SK-N-SH (cell line): ENCODE data around the gene STK32A. TPM values are rescaled to one million over a fixed set of nuclear protein-coding genes. Genes with fewer than 3 reads are reported as not detected.

Experiments
- CTCF ChIA-PET: fragments of 300-600, 350-600 bp; formaldehyde crosslinking; extraction: SDS; loops from one replicate; lab custom pipeline; 2021; lab: Yijun Ruan, JAX
- POLR2A ChIA-PET: fragments of 350-600 bp; sonication (Branson Sonifier 250); formaldehyde crosslinking; extraction: SDS; loops from one replicate; lab custom pipeline; 2020; ENCODE audit warnings: antibody characterized with exemption, inconsistent platforms; lab: Yijun Ruan, JAX
- DNase-seq: peaks from one replicate; pipeline ENCODE4 v3.0.0; 2012
- H2AFZ ChIP-seq: fragments of 200-600 bp; sonication (generic); 2 replicates; pipeline ENCODE4 v1.8.1; 2016; ENCODE audit warnings: antibody characterized with exemption, mild to moderate bottlenecking, low read depth
- H3F3A ChIP-seq: fragments of 200-600 bp; sonication (generic); replicated peaks from 2 replicates; pipeline ENCODE3; 2016; ENCODE audit warnings: antibody characterized with exemption, mild to moderate bottlenecking; ENCODE audit not compliant: insufficient read depth
- H3K27ac ChIP-seq, 2 experiments: fragments of 200-500 bp in 1 of 2; fragments of 200-600 bp in 1 of 2; sonication (Bioruptor generic) in 1 of 2; sonication (generic), shearing (Covaris generic) in 1 of 2; 2 replicates each; pipeline versions ENCODE4 v1.5.1 to v1.6.1; 2014 to 2016; ENCODE audit warnings: low read depth in 2 of 2, inconsistent platforms in 1 of 2, low read length in 1 of 2, mild to moderate bottlenecking in 1 of 2, mixed read lengths in 1 of 2
- H3K27me3 ChIP-seq: fragments of 200-600 bp; sonication (generic), shearing (Covaris generic); 2 replicates; pipeline ENCODE4 v1.6.1; 2016; ENCODE audit warnings: mixed run types; ENCODE audit not compliant: insufficient read depth
- H3K36me3 ChIP-seq, 2 experiments: fragments of 200-500 bp in 1 of 2; fragments of 200-600 bp in 1 of 2; sonication (Bioruptor generic) in 1 of 2; sonication (generic) in 1 of 2; replicated peaks in 1 of 2; 2 replicates each; pipeline versions ENCODE3 to v1.5.1; 2014 to 2016; ENCODE audit warnings: low read length in 1 of 2, mild to moderate bottlenecking in 1 of 2; ENCODE audit not compliant: insufficient read depth in 2 of 2, control insufficient read depth in 1 of 2
- H3K4me1 ChIP-seq, 2 experiments: fragments of 200-500 bp in 1 of 2; fragments of 200-600 bp in 1 of 2; sonication (Bioruptor generic) in 1 of 2; sonication (generic), shearing (Covaris generic) in 1 of 2; 2 replicates each; pipeline versions ENCODE4 v1.5.1 to v1.6.1; 2014 to 2016; ENCODE audit warnings: low read depth in 1 of 2, low read length in 1 of 2, mixed run types in 1 of 2; ENCODE audit not compliant: insufficient read depth in 2 of 2, control insufficient read depth in 1 of 2
- H3K4me2 ChIP-seq: fragments of 200-600 bp; sonication (generic), shearing (Covaris generic); 2 replicates; pipeline ENCODE4 v1.6.1; 2017; ENCODE audit warnings: mixed run types
- H3K4me3 ChIP-seq, 2 experiments: fragments of 200-500 bp in 1 of 2; fragments of 200-600 bp in 1 of 2; sonication (Bioruptor generic) in 1 of 2; sonication (generic), shearing (Covaris generic) in 1 of 2; 2 replicates each; pipeline versions ENCODE4 v1.5.1 to v1.8.1; 2014 to 2016; ENCODE audit warnings: low read depth in 2 of 2, inconsistent platforms in 1 of 2, low read length in 1 of 2, mild to moderate bottlenecking in 1 of 2, mixed read lengths in 1 of 2, moderate library complexity in 1 of 2
- H3K79me2 ChIP-seq: fragments of 200-600 bp; sonication (generic); 2 replicates; pipeline ENCODE4 v1.8.1; 2017; ENCODE audit warnings: mild to moderate bottlenecking; ENCODE audit not compliant: insufficient read depth
- H3K9ac ChIP-seq: fragments of 200-600 bp; sonication (generic); 2 replicates; pipeline ENCODE4 v1.6.1; 2017; ENCODE audit warnings: mixed run types
- H3K9me2 ChIP-seq: fragments of 200-600 bp; sonication (generic); 2 replicates; pipeline ENCODE4 v1.6.1; 2017; ENCODE audit warnings: mixed run types
- H3K9me3 ChIP-seq: fragments of 200-600 bp; sonication (generic); 2 replicates; pipeline ENCODE4 v1.6.1; 2017; ENCODE audit warnings: mixed run types, mild to moderate bottlenecking, moderate library complexity
- H4K20me1 ChIP-seq: fragments of 200-600 bp; sonication (generic); 2 replicates; pipeline ENCODE4 v1.6.1; 2017; ENCODE audit warnings: mild to moderate bottlenecking, mixed run types; ENCODE audit not compliant: insufficient read depth
- CHD2 ChIP-seq: fragments of 150-350 bp; IDR thresholded peaks from 2 replicates; pipeline ENCODE4 v1.6.1; 2018; ENCODE audit warnings: low read length; ENCODE audit not compliant: partially characterized antibody
- CTCF ChIP-seq: fragments of 200-600 bp; sonication (generic); IDR thresholded peaks from 2 replicates; pipeline ENCODE4 v1.6.1; 2017; ENCODE audit warnings: antibody characterized with exemption, mild to moderate bottlenecking, moderate library complexity
- EP300 ChIP-seq, 2 experiments: IDR thresholded peaks; 2 replicates each; pipeline versions ENCODE4 v1.4.0 to v1.6.1; 2012; ENCODE audit warnings: borderline replicate concordance in 1 of 2, low read depth in 1 of 2, low read length in 1 of 2
- FOXJ3 ChIP-seq: sonication (generic); formaldehyde crosslinking; IDR thresholded peaks from 2 replicates; pipeline ENCODE4 v1.5.1; 2020; ENCODE audit warnings: mild to moderate bottlenecking, missing genetic modification reagents
- FOXM1 ChIP-seq: IDR thresholded peaks from 2 replicates; pipeline ENCODE4 v1.4.0; 2012; ENCODE audit warnings: low read depth, mild to moderate bottlenecking
- GABPA ChIP-seq: IDR thresholded peaks from 2 replicates; pipeline ENCODE4 v1.4.0; 2012; ENCODE audit warnings: low read depth, mild to moderate bottlenecking
- GATA2 ChIP-seq: sonication (generic); formaldehyde crosslinking; IDR thresholded peaks from 2 replicates; pipeline ENCODE4 v1.5.0; 2020; ENCODE audit warnings: mild to moderate bottlenecking, missing genetic modification reagents
- JUND ChIP-seq: IDR thresholded peaks from 2 replicates; pipeline ENCODE4 v1.4.0; 2012
- MAX ChIP-seq: IDR thresholded peaks from 2 replicates; pipeline ENCODE4 v1.4.0; 2012; ENCODE audit warnings: low read depth
- NFIC ChIP-seq: IDR thresholded peaks from 2 replicates; pipeline ENCODE4 v1.4.0; 2012; ENCODE audit warnings: borderline replicate concordance
- NRF1 ChIP-seq: IDR thresholded peaks from 2 replicates; pipeline ENCODE4 v1.6.1; 2012; ENCODE audit warnings: low read depth, mild to moderate bottlenecking, low read length
- RCOR1 ChIP-seq: fragments of 150-350 bp; IDR thresholded peaks from 2 replicates; pipeline ENCODE4 v1.6.1; 2017; ENCODE audit warnings: antibody characterized with exemption, low read length
- RFX5 ChIP-seq: IDR thresholded peaks from 2 replicates; pipeline ENCODE4 v1.6.1; 2012; ENCODE audit warnings: mild to moderate bottlenecking, improper control_type of control experiment, low read length
- USF2 ChIP-seq: fragments of 150-350 bp; IDR thresholded peaks from 2 replicates; pipeline ENCODE4 v1.6.1; 2017; ENCODE audit warnings: antibody characterized with exemption, low read length, low read depth, borderline replicate concordance
- WGBS: methylation state at CpG from one replicate; pipeline ENCODE4 v1.1.6; 2017; ENCODE audit warnings: low lambda C conversion rate; 5-methylcytosine and 5-hydroxymethylcytosine counted together
- polyA plus RNA-seq, 3 experiments: library from polyadenylated mRNA; depleted of rRNA; stranded (reverse); fragments of >200 nt; gene quantifications; 2 replicates each; pipeline ENCODE4 v1.2.3, GENCODE V29; 2012
- TF ChIP-seq, protein P1 (sequence below): IDR thresholded peaks from 2 replicates; pipeline ENCODE4; 2012
- TF ChIP-seq, protein P2 (sequence below): fragments of 150-350 bp; IDR thresholded peaks from 2 replicates; pipeline ENCODE4 v1.6.1; 2016; ENCODE audit warnings: mild to moderate bottlenecking, low read depth, low read length

Gene STK32A
- polyA plus RNA-seq, 1 of the 3 experiments (the other 2 are of a cell fraction) = 0.20 TPM

DNA sequence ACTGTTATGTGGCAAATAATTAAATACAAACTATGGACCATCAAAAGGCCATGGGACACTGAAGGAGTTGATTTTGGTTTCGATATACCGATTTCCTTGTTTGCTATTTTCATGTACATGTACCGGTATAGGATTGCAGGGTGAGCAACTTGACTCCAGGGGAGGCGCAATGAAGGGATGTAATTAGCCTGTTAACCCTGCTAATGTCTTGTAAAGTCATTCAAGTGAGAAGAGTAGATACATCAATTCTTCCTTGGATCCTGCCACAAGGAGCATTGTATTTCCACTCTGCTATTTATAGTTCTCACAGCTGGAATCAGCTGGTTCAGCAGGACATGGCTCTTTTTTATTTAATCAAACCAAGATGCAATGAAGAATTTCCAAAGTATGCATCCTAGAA lies 102.0 kb downstream of the STK32A start:
- ChIA-PET CTCF (interaction anchor here (1.0 kb wide), 1 partner anchor 33 kb away, joined by 3 read pairs; no protein-coding TSS in a partner anchor), POLR2A (no interaction called here)
- no peaks in the 10 kb centered on the region for H3K9me2 ChIP-seq
- H3K79me2 ChIP-seq = no peaks in the 10 kb centered on the region
- H3K27ac ChIP-seq = no peak overlapping the region
- no peaks in the 10 kb centered on the region for H3F3A ChIP-seq
- no peaks in the 10 kb centered on the region for H3K9me3 ChIP-seq
- H3K36me3 ChIP-seq = no peaks in the 10 kb centered on the region
- no peak overlapping the region for H3K4me3 ChIP-seq
- H3K4me2 ChIP-seq = no peak overlapping the region
- no peaks in the 10 kb centered on the region for H3K27me3 ChIP-seq
- no peak for DNase-seq
- no peak overlapping the region for H3K9ac ChIP-seq
- no peaks in the 10 kb centered on the region for H4K20me1 ChIP-seq
- TF ChIP-seq, protein P1, sequence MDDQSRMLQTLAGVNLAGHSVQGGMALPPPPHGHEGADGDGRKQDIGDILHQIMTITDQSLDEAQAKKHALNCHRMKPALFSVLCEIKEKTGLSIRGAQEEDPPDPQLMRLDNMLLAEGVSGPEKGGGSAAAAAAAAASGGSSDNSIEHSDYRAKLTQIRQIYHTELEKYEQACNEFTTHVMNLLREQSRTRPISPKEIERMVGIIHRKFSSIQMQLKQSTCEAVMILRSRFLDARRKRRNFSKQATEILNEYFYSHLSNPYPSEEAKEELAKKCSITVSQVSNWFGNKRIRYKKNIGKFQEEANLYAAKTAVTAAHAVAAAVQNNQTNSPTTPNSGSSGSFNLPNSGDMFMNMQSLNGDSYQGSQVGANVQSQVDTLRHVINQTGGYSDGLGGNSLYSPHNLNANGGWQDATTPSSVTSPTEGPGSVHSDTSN = no peak
- TF ChIP-seq, all 33 proteins: peak for 0
- Histone ChIP-seq H3K4me1 (no peaks in the 10 kb centered on the region), H2AFZ (no peak overlapping the region)
- 90% methylated on average over 4 of the region's 4 CpGs for WGBS

- TF ChIP-seq RFX5 (no peak), CTCF (0 out of 2 replicates have a peak, but pooled peaks have one; percentile 22)
- no peaks in the 10 kb centered on the region for H3K9me2 ChIP-seq
- no peak overlapping the region for H3K4me2 ChIP-seq
- no peak overlapping the region for H2AFZ ChIP-seq
- no peak overlapping the region for H3K4me3 ChIP-seq
- DNase-seq = no peak
- no peaks in the 10 kb centered on the region for H3K27me3 ChIP-seq
- WGBS = 76% methylated on average over 4 of the region's 4 CpGs
- H3F3A ChIP-seq = no peaks in the 10 kb centered on the region
- no peaks in the 10 kb centered on the region for H4K20me1 ChIP-seq
- no peaks in the 10 kb centered on the region for H3K79me2 ChIP-seq
- no peaks in the 10 kb centered on the region for H3K4me1 ChIP-seq
- no peaks in the 10 kb centered on the region for H3K36me3 ChIP-seq
- no peak overlapping the region for H3K27ac ChIP-seq
- CTCF ChIA-PET = interaction anchor here (1.8 kb wide), 1 partner anchor 30 kb away, joined by 6 read pairs; no protein-coding TSS in a partner anchor
- H3K9me3 ChIP-seq = no peaks in the 10 kb centered on the region
- POLR2A ChIA-PET = no interaction called here
- H3K9ac ChIP-seq = no peak overlapping the region
Observed at GRCh38 chr5:147339313-147339712, 104.5 kb downstream of the STK32A start.

GRCh38 chr5:147340941-147341340 lies 106.1 kb downstream of the STK32A start:
- 63% methylated on average over 1 of the region's 1 CpG for WGBS
- ChIA-PET POLR2A (no interaction called here), CTCF (no interaction called here)
- H3K4me2 ChIP-seq = no peak overlapping the region
- no peaks in the 10 kb centered on the region for H3K79me2 ChIP-seq
- DNase-seq = no peak
- H3K27ac ChIP-seq = no peak overlapping the region
- H3F3A ChIP-seq = no peaks in the 10 kb centered on the region
- H3K9me2 ChIP-seq = no peaks in the 10 kb centered on the region
- H3K4me1 ChIP-seq = no peaks in the 10 kb centered on the region
- no peaks in the 10 kb centered on the region for H3K36me3 ChIP-seq
- H2AFZ ChIP-seq = no peak overlapping the region
- no peaks in the 10 kb centered on the region for H4K20me1 ChIP-seq
- no peaks in the 10 kb centered on the region for H3K27me3 ChIP-seq
- no peak overlapping the region for H3K9ac ChIP-seq
- H3K4me3 ChIP-seq = no peak overlapping the region
- no peaks in the 10 kb centered on the region for H3K9me3 ChIP-seq
- TF ChIP-seq, protein P1 = no peak
- TF ChIP-seq NRF1 = no peak
- TF ChIP-seq, protein P2, sequence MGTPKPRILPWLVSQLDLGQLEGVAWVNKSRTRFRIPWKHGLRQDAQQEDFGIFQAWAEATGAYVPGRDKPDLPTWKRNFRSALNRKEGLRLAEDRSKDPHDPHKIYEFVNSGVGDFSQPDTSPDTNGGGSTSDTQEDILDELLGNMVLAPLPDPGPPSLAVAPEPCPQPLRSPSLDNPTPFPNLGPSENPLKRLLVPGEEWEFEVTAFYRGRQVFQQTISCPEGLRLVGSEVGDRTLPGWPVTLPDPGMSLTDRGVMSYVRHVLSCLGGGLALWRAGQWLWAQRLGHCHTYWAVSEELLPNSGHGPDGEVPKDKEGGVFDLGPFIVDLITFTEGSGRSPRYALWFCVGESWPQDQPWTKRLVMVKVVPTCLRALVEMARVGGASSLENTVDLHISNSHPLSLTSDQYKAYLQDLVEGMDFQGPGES = no peak
- TF ChIP-seq RFX5 = no peak
- TF ChIP-seq EP300 (IDR thresholded peaks at IDR 0.05; ENCODE audit: borderline replicate concordance in 1 of 2, low read depth in 1 of 2, low read length in 1 of 2) = no peak
- TF ChIP-seq MAX = no peak
- no peak for TF ChIP-seq FOXJ3 (CRISPR knock-in tag)
- TF ChIP-seq FOXM1 = no peak
- no peak for TF ChIP-seq GATA2
- TF ChIP-seq NFIC = no peak
- no peak for TF ChIP-seq USF2
- TF ChIP-seq CHD2 = no peak
- no peak for TF ChIP-seq GABPA
- TF ChIP-seq RCOR1 = no peak
- TF ChIP-seq JUND = no peak
